ENCODE measurements around the gene GSDMA. TPM values are rescaled to one million over a fixed set of nuclear protein-coding genes. Genes with fewer than 3 reads are reported as not detected.

Gene GSDMA
- total and polyA plus RNA-seq, 9 of the 15 experiments (the other 6 are each of a cell fraction or from before 2014, with no cell fraction given) = 0.04 to 0.13 (median 0.07) TPM; not detected in 2

DNA sequence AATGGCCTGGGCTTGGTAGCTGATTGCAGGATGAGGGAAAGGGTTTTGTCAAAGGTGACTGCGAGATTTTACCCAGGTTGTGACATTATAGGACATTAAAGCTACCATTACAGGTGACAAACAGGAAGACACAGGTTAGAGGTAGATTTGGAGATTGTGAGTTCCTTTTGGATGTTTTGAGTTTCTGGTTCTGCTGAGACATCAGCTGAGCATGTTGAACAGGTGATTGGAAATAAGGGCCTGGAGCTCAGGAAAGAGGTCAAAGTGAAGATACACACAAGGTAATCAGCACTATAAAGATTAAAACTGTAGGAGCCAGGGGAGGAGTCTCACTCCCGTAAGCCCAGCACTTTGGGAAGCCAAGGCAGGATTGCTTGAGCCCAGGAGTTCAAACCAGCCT lies 6.0 kb downstream of the GSDMA start:
- no peaks in the 10 kb centered on the region for H3K9me3 ChIP-seq (replicated peaks; ENCODE audit: control insufficient read depth, insufficient read depth, low read depth, low read length)
- no peak overlapping the region for H3K9ac ChIP-seq (ENCODE audit: insufficient read depth in 1 of 2, low read depth in 2 of 2, low read length in 2 of 2)
- ChIA-PET POLR2A (interaction anchor here (0.6 to 1.9 kb wide), 4 partner anchors 10 to 345 kb away, joined by 3 to 8 read pairs (median 4); no protein-coding TSS in a partner anchor), CTCF (ENCODE audit: low intra/inter-chr PET ratio) (no interaction called here)
- in situ Hi-C loops (cut with MboI) (no loop called here), intact Hi-C loops (cut with micrococcal nuclease) (no loop called here)
- peaks cover 5 to 8% of the 10 kb centered on the region in 2 experiments; a peak in 2 of 5 replicates for H3K27me3 ChIP-seq (ENCODE audit: control insufficient read depth in 2 of 2, insufficient read depth in 2 of 2, low read length in 2 of 2)
- ATAC-seq (no peak), FAIRE-seq (no peak), DNase-seq (ENCODE audit: extremely low read depth in 1 of 4, low spot score in 3 of 4) (no peak)
- no peak overlapping the region for H2AFZ ChIP-seq (ENCODE audit: low read depth, low read length)
- peaks cover 19 to 22% of the 10 kb centered on the region in 2 experiments for H3K4me1 ChIP-seq (replicated peaks in 1 of 2; ENCODE audit: control insufficient read depth in 2 of 2, insufficient read depth in 2 of 2, low read length in 2 of 2)
- no peak overlapping the region for H3K4me3 ChIP-seq
- no peak overlapping the region for H3K4me2 ChIP-seq (ENCODE audit: insufficient read depth, low read length)
- no TSS peak for BruUV-seq (replicated peaks)
- no peaks in the 10 kb centered on the region for H4K20me1 ChIP-seq (replicated peaks; ENCODE audit: control insufficient read depth, insufficient read depth, low read length)
- H3K36me3 ChIP-seq (ENCODE audit: control insufficient read depth, insufficient read depth, low read length) = no peaks in the 10 kb centered on the region
- 29% methylated on average over 2 of the region's 2 CpGs for WGBS (ENCODE audit: insufficient coverage, low coverage, missing lambda C conversion rate)
- H3K9me1 ChIP-seq (ENCODE audit: control insufficient read depth, insufficient read depth, low read length) = no peaks in the 10 kb centered on the region
- TF ChIP-seq TEAD2 (tag; IDR thresholded peaks at IDR 0.05) (no peak), ARID2 (IDR thresholded peaks at IDR 0.05) (no peak), COPS2 (conservative IDR thresholded peaks at IDR 0.05) (no peak), NR4A1 (CRISPR knock-in tag; IDR thresholded peaks at IDR 0.05) (no peak), NR4A1 (tag; IDR thresholded peaks at IDR 0.05) (no peak)
- TF ChIP-seq, protein P1, sequence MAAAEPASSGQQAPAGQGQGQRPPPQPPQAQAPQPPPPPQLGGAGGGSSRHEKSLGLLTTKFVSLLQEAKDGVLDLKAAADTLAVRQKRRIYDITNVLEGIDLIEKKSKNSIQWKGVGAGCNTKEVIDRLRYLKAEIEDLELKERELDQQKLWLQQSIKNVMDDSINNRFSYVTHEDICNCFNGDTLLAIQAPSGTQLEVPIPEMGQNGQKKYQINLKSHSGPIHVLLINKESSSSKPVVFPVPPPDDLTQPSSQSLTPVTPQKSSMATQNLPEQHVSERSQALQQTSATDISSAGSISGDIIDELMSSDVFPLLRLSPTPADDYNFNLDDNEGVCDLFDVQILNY (CRISPR knock-in tag; IDR thresholded peaks at IDR 0.05) = no peak
- H3K27ac ChIP-seq (ENCODE audit: extremely low read depth, low read depth, low read length) = no peak overlapping the region
- H3K79me2 ChIP-seq (ENCODE audit: control insufficient read depth, insufficient read depth, low read length) = no peaks in the 10 kb centered on the region

Measured in K562 (cell line).